Vagina (tissue), 2 donors: ENCODE measurements around the gene MTMR6.

ENCODE experiments used
- POLR2A ChIP-seq, 2 donors: fragments of 450-650 bp; IDR thresholded peaks; one replicate each; pipeline ENCODE4 v1.6.1; 2017; ENCODE audit warnings: antibody characterized with exemption in 2 of 2, mild to moderate bottlenecking in 2 of 2, moderate library complexity in 2 of 2
- POLR2AphosphoS5 ChIP-seq, 2 donors: sonication (generic); formaldehyde crosslinking; IDR thresholded peaks; one replicate each; pipeline ENCODE4 v1.9.0; 2017; ENCODE audit warnings: antibody characterized with exemption in 2 of 2, mild to moderate bottlenecking in 2 of 2, low read depth in 1 of 2; ENCODE audit not compliant: insufficient read depth in 1 of 2
- TF ChIP-seq, protein P1 (sequence below), 3 experiments: fragments of 450-650 bp in 2 of 3; fragments of 200-600 bp in 1 of 3; sonication (generic) in 1 of 3; IDR thresholded peaks; one replicate each; pipeline ENCODE4 v1.5.1; 2017 to 2019; ENCODE audit warnings: antibody characterized with exemption in 3 of 3, mild to moderate bottlenecking in 2 of 3, moderate library complexity in 2 of 3

- TF ChIP-seq, protein P1, sequence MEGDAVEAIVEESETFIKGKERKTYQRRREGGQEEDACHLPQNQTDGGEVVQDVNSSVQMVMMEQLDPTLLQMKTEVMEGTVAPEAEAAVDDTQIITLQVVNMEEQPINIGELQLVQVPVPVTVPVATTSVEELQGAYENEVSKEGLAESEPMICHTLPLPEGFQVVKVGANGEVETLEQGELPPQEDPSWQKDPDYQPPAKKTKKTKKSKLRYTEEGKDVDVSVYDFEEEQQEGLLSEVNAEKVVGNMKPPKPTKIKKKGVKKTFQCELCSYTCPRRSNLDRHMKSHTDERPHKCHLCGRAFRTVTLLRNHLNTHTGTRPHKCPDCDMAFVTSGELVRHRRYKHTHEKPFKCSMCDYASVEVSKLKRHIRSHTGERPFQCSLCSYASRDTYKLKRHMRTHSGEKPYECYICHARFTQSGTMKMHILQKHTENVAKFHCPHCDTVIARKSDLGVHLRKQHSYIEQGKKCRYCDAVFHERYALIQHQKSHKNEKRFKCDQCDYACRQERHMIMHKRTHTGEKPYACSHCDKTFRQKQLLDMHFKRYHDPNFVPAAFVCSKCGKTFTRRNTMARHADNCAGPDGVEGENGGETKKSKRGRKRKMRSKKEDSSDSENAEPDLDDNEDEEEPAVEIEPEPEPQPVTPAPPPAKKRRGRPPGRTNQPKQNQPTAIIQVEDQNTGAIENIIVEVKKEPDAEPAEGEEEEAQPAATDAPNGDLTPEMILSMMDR (IDR thresholded peaks at IDR 0.05), result no peak
- TF ChIP-seq POLR2A (IDR thresholded peaks at IDR 0.05), result no peak
- no peak for TF ChIP-seq POLR2AphosphoS5 (IDR thresholded peaks at IDR 0.05; ENCODE audit: insufficient read depth in 1 of 2, low read depth in 1 of 2)
Observed at GRCh38 chr13:25247360-25247759, 39.9 kb downstream of the MTMR6 start.
